Heart left ventricle (tissue), 13 donors: Measurements from ENCODE around the gene DVL1.

Experiments used
- POLR2A ChIP-seq, 2 donors: fragments of 450-650 bp; IDR thresholded peaks; one replicate each; pipeline ENCODE4 v1.6.1; 2017; ENCODE audit warnings: antibody characterized with exemption in 2 of 2, mild to moderate bottlenecking in 2 of 2, moderate library complexity in 2 of 2
- TF ChIP-seq, protein P1 (sequence below), 12 donors: fragments of 200-600 bp; sonication (generic) in 4 of 12; IDR thresholded peaks; one replicate each; pipeline versions ENCODE4 v1.5.0 to v1.8.0; 2018 to 2022; ENCODE audit warnings: antibody characterized with exemption in 12 of 12, mild to moderate bottlenecking in 5 of 12
- donor health status: ischemic (EF 13 %, LVEDD 7.1; RV severe dilation, severe dysfunction).
- donor health status: DM: no; HTN: yes; CAD: no.
- donor health status: DM: no; HTN: no; CAD: no.
- donor health status: ischemic (EF 25% LVEDD 6.9; RV normal size, moderate dysfunction).
- donor health status: ischemic (EF 25% LVEDD 5.7; RV mildly dilated, moderate dysfunction).
- donor health status: ischemic (EF 35%, LVEDD 5.7; RV mildly dilated, moderate dysfunction).
- donor health status: nonischemic (EF 11% LVEDD 7.7; RV severe dilation, severe dysfunction).
- donor health status: DM: yes; HTN: yes; CAD: no.
- donor health status: PGD.
- donor health status: ischemic (EF 29% LVEDD 5.4; RV normal size, mild dysfunction).
- donor health status: nonischemic (EF 23%, LVEDD 6.1; RV moderate dilation, normal function).

DNA sequence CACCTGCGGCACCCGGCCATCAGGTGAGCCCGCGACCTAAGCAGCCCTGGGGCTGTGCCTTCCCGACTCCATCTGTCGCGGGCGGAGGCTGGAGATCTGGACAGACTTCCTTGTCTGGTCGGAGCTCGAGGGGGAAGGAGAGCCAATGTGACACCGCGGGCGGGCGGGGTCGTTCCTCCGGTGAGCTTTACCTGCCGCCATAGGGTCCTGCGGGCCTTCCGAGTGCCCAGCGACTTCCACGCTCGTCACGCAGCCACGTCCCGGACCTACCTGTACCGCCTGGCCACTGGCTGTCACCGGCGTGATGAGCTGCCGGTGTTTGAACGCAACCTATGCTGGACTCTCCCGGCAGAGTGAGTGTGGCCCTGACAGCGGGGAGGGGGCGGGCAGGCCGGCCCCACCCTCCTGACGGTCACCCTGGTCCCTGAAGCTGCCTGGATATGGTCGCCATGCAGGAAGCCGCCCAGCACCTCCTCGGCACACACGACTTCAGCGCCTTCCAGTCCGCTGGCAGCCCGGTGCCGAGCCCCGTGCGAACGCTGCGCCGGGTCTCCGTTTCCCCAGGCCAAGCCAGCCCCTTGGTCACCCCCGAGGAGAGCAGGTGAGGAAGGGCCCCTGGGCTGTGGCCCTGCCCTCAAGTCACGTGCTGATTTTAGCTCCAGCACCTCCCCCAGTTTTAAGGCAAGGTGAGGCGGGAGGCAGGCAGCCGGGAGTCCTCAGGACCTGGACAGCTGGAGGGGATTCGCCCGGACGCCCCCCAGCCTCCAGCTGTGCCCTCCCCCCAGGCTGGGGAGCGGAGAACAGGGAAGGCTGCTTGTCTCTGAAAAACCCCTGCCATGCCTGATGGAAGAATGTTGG, 39.7 kb downstream of the DVL1 start:
- TF ChIP-seq POLR2A (IDR thresholded peaks at IDR 0.05), result no peak
- TF ChIP-seq, protein P1, sequence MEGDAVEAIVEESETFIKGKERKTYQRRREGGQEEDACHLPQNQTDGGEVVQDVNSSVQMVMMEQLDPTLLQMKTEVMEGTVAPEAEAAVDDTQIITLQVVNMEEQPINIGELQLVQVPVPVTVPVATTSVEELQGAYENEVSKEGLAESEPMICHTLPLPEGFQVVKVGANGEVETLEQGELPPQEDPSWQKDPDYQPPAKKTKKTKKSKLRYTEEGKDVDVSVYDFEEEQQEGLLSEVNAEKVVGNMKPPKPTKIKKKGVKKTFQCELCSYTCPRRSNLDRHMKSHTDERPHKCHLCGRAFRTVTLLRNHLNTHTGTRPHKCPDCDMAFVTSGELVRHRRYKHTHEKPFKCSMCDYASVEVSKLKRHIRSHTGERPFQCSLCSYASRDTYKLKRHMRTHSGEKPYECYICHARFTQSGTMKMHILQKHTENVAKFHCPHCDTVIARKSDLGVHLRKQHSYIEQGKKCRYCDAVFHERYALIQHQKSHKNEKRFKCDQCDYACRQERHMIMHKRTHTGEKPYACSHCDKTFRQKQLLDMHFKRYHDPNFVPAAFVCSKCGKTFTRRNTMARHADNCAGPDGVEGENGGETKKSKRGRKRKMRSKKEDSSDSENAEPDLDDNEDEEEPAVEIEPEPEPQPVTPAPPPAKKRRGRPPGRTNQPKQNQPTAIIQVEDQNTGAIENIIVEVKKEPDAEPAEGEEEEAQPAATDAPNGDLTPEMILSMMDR (IDR thresholded peaks at IDR 0.05), result no peak
